Activated T-helper 1 cell treated with anti-CD3 and anti-CD28 coated beads, Interleukin-12 subunit alpha, Interleukin-12 subunit beta, Interleukin-2, Interleukin-4 antibody, amounts not matched to agents 30 ng/mL and 10 ng/mL and 1 ng/mL, durations not matched to agents 14 hours and 24 hours and 36 hours (primary cell): Measurements from ENCODE around the gene PLAGL1. TPM values are rescaled to one million over a fixed set of nuclear protein-coding genes. Genes with fewer than 3 reads are reported as not detected.
"Not testable (repeated sequence)": the region's sequence is repeated elsewhere in the genome, so short reads cannot be mapped to it uniquely, and the experiment has no call there.

Experiments used
- DNase-seq: peaks from one replicate; pipeline ENCODE4 v3.0.0; 2021; ENCODE audit warnings: low spot score
- H3K27ac Mint-ChIP-seq: one replicate; pipeline ENCODE4 v1.8.0; 2021; ENCODE audit warnings: mild to moderate bottlenecking, mixed read lengths
- H3K27me3 Mint-ChIP-seq: one replicate; pipeline ENCODE4 v1.8.0; 2022; ENCODE audit warnings: mild to moderate bottlenecking, moderate library complexity, mixed read lengths; ENCODE audit not compliant: insufficient read depth
- H3K36me3 Mint-ChIP-seq: one replicate; pipeline ENCODE4 v1.8.0; 2021; ENCODE audit warnings: low read depth, mixed read lengths
- H3K4me1 Mint-ChIP-seq: one replicate; pipeline ENCODE4 v1.8.0; 2021; ENCODE audit warnings: low read depth, mixed read lengths
- H3K4me3 Mint-ChIP-seq: one replicate; pipeline ENCODE4 v1.8.0; 2021; ENCODE audit warnings: mild to moderate bottlenecking, moderate library complexity, mixed read lengths
- H3K9me3 Mint-ChIP-seq: one replicate; pipeline ENCODE4 v1.8.0; 2021; ENCODE audit warnings: mixed read lengths
- intact Hi-C: fragments of 100-400 bp; cut with micrococcal nuclease; formaldehyde crosslinking; loops from one replicate; pipeline ENCODE4 v1.15.1; 2024
- total RNA-seq: library from RNA; stranded (reverse); gene quantifications from 2 replicates; pipeline ENCODE4 v1.2.3, GENCODE V29; 2022

PLAGL1 gene
- total RNA-seq, result 13.6 and 14.5 TPM in 2 replicates

- DNase-seq, result no peak
- peak within 1 kb of the TSS; percentile 78 for H3K4me3 Mint-ChIP-seq
- H3K27ac Mint-ChIP-seq, result peak within 1 kb of the TSS; percentile 13
- intact Hi-C loops, result loop anchor here (10.0 kb wide), 1 partner anchor 133 kb away; no protein-coding TSS in a partner anchor
- peaks cover 2% of the 10 kb centered on the region for H3K36me3 Mint-ChIP-seq
- no peaks in the 10 kb centered on the region for H3K9me3 Mint-ChIP-seq
- peaks cover 8% of the 10 kb centered on the region for H3K4me1 Mint-ChIP-seq
- H3K27me3 Mint-ChIP-seq, result peaks cover 27% of the 10 kb centered on the region
These were observed at the start of gene PLAGL1 for GRCh38 chr6:144008120-144008811. Gene PLAGL1, minus strand, starts transcription at chr6:144008259. Its CDS starts 60,123 bp downstream, at chr6:143948136.

- DNase-seq, result peak; percentile 37
- Mint-ChIP-seq H3K36me3 (no peaks in the 10 kb centered on the region), H3K4me1 (peaks cover 48% of the 10 kb centered on the region), H3K9me3 (no peaks in the 10 kb centered on the region), H3K27ac (peak overlapping the region; percentile 98), H3K27me3 (no peaks in the 10 kb centered on the region), H3K4me3 (peak overlapping the region; percentile 83)
- intact Hi-C loops, result loop anchor here (1.0 to 5.0 kb wide), 8 partner anchors 9 to 1658 kb away; partner anchors contain the start of genes LTV1, SF3B5 and STX11
These were observed 47.3 kb upstream of the PLAGL1 start for GRCh38 chr6:144055121-144055931.

GRCh38 chr6:144053601-144054000 lies 45.5 kb upstream of the PLAGL1 start:
- H3K27ac Mint-ChIP-seq, result no peak overlapping the region
- H3K4me3 Mint-ChIP-seq, result no peak overlapping the region
- peaks cover 48% of the 10 kb centered on the region for H3K4me1 Mint-ChIP-seq
- no peak for DNase-seq
- intact Hi-C loops, result no loop called here
- H3K27me3 Mint-ChIP-seq, result no peaks in the 10 kb centered on the region
- peaks cover 2% of the 10 kb centered on the region for H3K36me3 Mint-ChIP-seq
- H3K9me3 Mint-ChIP-seq, result peaks cover 4% of the 10 kb centered on the region

- Mint-ChIP-seq H3K27me3 (peaks cover 2% of the 10 kb centered on the region), H3K4me1 (peaks cover 48% of the 10 kb centered on the region), H3K4me3 (no peak overlapping the region), H3K36me3 (peaks cover 2% of the 10 kb centered on the region), H3K27ac (no peak overlapping the region), H3K9me3 (peaks cover 10% of the 10 kb centered on the region)
- intact Hi-C loops, result no loop called here
- DNase-seq, result no peak
These were observed 44.4 kb upstream of the PLAGL1 start for GRCh38 chr6:144052488-144052887.

GRCh38 chr6:144049386-144049785 lies 41.3 kb upstream of the PLAGL1 start:
- H3K27ac Mint-ChIP-seq, result no peak overlapping the region
- H3K9me3 Mint-ChIP-seq, result peaks cover 11% of the 10 kb centered on the region
- H3K4me3 Mint-ChIP-seq, result no peak overlapping the region
- intact Hi-C loops, result no loop called here
- H3K36me3 Mint-ChIP-seq, result peaks cover 2% of the 10 kb centered on the region
- H3K27me3 Mint-ChIP-seq, result peaks cover 2% of the 10 kb centered on the region
- no peak for DNase-seq
- H3K4me1 Mint-ChIP-seq, result peaks cover 23% of the 10 kb centered on the region

GRCh38 chr6:144047688-144048087 lies 39.6 kb upstream of the PLAGL1 start:
- intact Hi-C loops, result no loop called here
- Mint-ChIP-seq H3K27me3 (peaks cover 2% of the 10 kb centered on the region), H3K4me1 (peaks cover 13% of the 10 kb centered on the region)

GRCh38 chr6:144046672-144047071 lies 38.6 kb upstream of the PLAGL1 start:
- H3K27ac Mint-ChIP-seq, H3K4me1 Mint-ChIP-seq, H3K36me3 Mint-ChIP-seq, DNase-seq, intact Hi-C loops, H3K4me3 Mint-ChIP-seq, H3K27me3 Mint-ChIP-seq: not testable (repeated sequence)
- peaks cover 17% of the 10 kb centered on the region for H3K9me3 Mint-ChIP-seq

More at GRCh38 chr6:144047688-144048087, 39.6 kb upstream of the PLAGL1 start:
- Mint-ChIP-seq H3K4me3 (no peak overlapping the region), H3K9me3 (peaks cover 16% of the 10 kb centered on the region), H3K27ac (no peak overlapping the region), H3K36me3 (peaks cover 2% of the 10 kb centered on the region)
- DNase-seq, result no peak

GRCh38 chr6:144044989-144045388 lies 36.9 kb upstream of the PLAGL1 start:
- H3K9me3 Mint-ChIP-seq, result peaks cover 17% of the 10 kb centered on the region
- DNase-seq, H3K36me3 Mint-ChIP-seq, intact Hi-C loops, H3K27me3 Mint-ChIP-seq, H3K27ac Mint-ChIP-seq, H3K4me3 Mint-ChIP-seq, H3K4me1 Mint-ChIP-seq: not testable (repeated sequence)

GRCh38 chr6:144036835-144037195 lies 28.8 kb upstream of the PLAGL1 start:
- Mint-ChIP-seq H3K4me3 (peak overlapping the region; percentile 17), H3K36me3 (no peaks in the 10 kb centered on the region), H3K9me3 (peaks cover 9% of the 10 kb centered on the region), H3K27me3 (no peaks in the 10 kb centered on the region), H3K27ac (no peak overlapping the region), H3K4me1 (peaks cover 17% of the 10 kb centered on the region)
- DNase-seq, result no peak
- intact Hi-C loops, result loop anchor here (1.0 kb wide), 2 partner anchors 18 to 26 kb away; no protein-coding TSS in a partner anchor

GRCh38 chr6:144036064-144036834 lies 28.2 kb upstream of the PLAGL1 start:
- peaks cover under 1% of the 10 kb centered on the region for H3K27me3 Mint-ChIP-seq
- DNase-seq, result peak; percentile 8
- H3K4me1 Mint-ChIP-seq, result peaks cover 17% of the 10 kb centered on the region
- peaks cover 9% of the 10 kb centered on the region for H3K9me3 Mint-ChIP-seq
- H3K36me3 Mint-ChIP-seq, result no peaks in the 10 kb centered on the region
- intact Hi-C loops, result loop anchor here (1.0 kb wide), 2 partner anchors 19 to 27 kb away; no protein-coding TSS in a partner anchor
- peak overlapping the region; percentile 1 for H3K27ac Mint-ChIP-seq
- H3K4me3 Mint-ChIP-seq, result peak overlapping the region; percentile 17

GRCh38 chr6:144035416-144035815 lies 27.4 kb upstream of the PLAGL1 start:
- H3K4me3 Mint-ChIP-seq, result no peak overlapping the region
- H3K9me3 Mint-ChIP-seq, result peaks cover 9% of the 10 kb centered on the region
- no peaks in the 10 kb centered on the region for H3K36me3 Mint-ChIP-seq
- DNase-seq, result no peak
- intact Hi-C loops, result no loop called here
- H3K4me1 Mint-ChIP-seq, result peaks cover 17% of the 10 kb centered on the region
- H3K27me3 Mint-ChIP-seq, result peaks cover 4% of the 10 kb centered on the region
- H3K27ac Mint-ChIP-seq, result no peak overlapping the region

GRCh38 chr6:144033816-144034735 lies 26.0 kb upstream of the PLAGL1 start:
- H3K4me1 Mint-ChIP-seq, result peaks cover 17% of the 10 kb centered on the region
- intact Hi-C loops, result no loop called here
- no peaks in the 10 kb centered on the region for H3K36me3 Mint-ChIP-seq
- no peak overlapping the region for H3K27ac Mint-ChIP-seq
- H3K4me3 Mint-ChIP-seq, result no peak overlapping the region
- H3K27me3 Mint-ChIP-seq, result peaks cover 4% of the 10 kb centered on the region
- DNase-seq, result no peak
- H3K9me3 Mint-ChIP-seq, result peaks cover 9% of the 10 kb centered on the region
